ACC112 (cell line): ENCODE measurements around the gene SPRR1A.

ENCODE experiments used
- H2AFZ ChIP-seq: fragments of 200-600 bp; sonication (generic); one replicate; pipeline ENCODE4 v1.6.0; 2017; ENCODE audit warnings: antibody characterized with exemption, low read length; ENCODE audit not compliant: unreplicated experiment
- H3K27ac ChIP-seq: fragments of 200-600 bp; sonication (generic); 2 replicates; pipeline ENCODE4 v1.5.1; 2014; ENCODE audit warnings: low read depth, mild to moderate bottlenecking, antibody characterized with exemption, low read length, moderate library complexity
- H3K27me3 ChIP-seq: fragments of 200-600 bp; sonication (generic); 2 replicates; pipeline ENCODE4 v1.6.1; 2014; ENCODE audit warnings: mild to moderate bottlenecking, antibody characterized with exemption, low read length, moderate library complexity, mixed read lengths; ENCODE audit not compliant: insufficient read depth
- H3K36me3 ChIP-seq: fragments of 200-600 bp; sonication (generic); 2 replicates; pipeline ENCODE4 v1.6.1; 2016; ENCODE audit warnings: mild to moderate bottlenecking, antibody characterized with exemption, low read length, moderate library complexity, mixed read lengths; ENCODE audit not compliant: insufficient read depth
- H3K4me1 ChIP-seq: fragments of 200-600 bp; sonication (generic); one replicate; pipeline ENCODE4 v1.6.1; 2016; ENCODE audit warnings: low read length, mixed read lengths; ENCODE audit not compliant: insufficient read depth, unreplicated experiment, control insufficient read depth
- H3K4me3 ChIP-seq: fragments of 200-600 bp; sonication (generic); 2 replicates; pipeline ENCODE4 v1.5.1; 2014; ENCODE audit warnings: mild to moderate bottlenecking, low read depth, low read length
- H3K79me2 ChIP-seq: fragments of 200-600 bp; sonication (generic); one replicate; pipeline ENCODE4 v1.6.0; 2016; ENCODE audit warnings: low read length; ENCODE audit not compliant: control insufficient read depth, unreplicated experiment, insufficient read depth

SPRR1A gene

DNA sequence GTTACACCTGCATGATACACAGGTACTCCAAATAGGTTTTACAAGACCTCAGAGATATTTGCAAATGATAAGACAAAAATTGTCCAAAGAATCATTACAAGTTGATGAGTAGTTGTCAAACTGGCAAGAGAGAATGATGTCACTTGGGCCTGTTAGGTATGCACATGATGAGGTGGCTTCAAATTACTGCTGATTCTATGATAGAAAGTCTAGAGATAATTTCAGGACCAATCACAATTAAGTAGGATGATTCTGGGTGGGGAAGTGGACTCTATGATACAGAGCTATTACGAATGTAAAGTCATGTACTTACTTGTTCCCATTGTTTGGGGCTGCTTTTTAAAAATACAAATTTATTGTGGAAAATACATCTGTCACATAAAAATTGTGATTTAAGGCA, 41.9 kb downstream of the SPRR1A start:
- Histone ChIP-seq H3K27ac (no peak overlapping the region), H3K4me1 (no peaks in the 10 kb centered on the region), H3K36me3 (no peaks in the 10 kb centered on the region), H2AFZ (no peak overlapping the region), H3K4me3 (no peak overlapping the region), H3K27me3 (no peaks in the 10 kb centered on the region), H3K79me2 (no peaks in the 10 kb centered on the region)

DNA sequence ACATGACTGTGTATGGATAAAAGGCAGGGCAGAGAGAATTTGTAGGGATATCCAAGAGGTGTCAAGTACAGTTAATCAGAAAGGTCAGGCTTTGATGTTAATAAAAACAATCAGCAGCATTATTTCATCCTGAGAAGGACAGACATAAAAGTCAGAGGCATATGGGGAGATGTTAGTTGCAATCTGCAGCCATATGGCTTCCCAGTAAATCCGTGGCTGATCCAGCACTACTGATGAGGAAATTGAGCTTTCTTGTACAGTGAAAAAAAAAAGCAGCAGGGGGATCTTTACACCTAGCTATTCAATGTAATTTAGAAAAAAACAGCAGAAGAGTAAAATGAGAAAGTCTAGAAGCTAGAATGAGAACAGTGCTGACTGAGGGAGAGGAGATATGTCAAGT, 44.9 kb downstream of the SPRR1A start:
- Histone ChIP-seq H3K27ac (no peak overlapping the region), H2AFZ (no peak overlapping the region), H3K27me3 (no peaks in the 10 kb centered on the region), H3K4me1 (no peaks in the 10 kb centered on the region), H3K79me2 (no peaks in the 10 kb centered on the region), H3K4me3 (no peak overlapping the region), H3K36me3 (no peaks in the 10 kb centered on the region)

DNA sequence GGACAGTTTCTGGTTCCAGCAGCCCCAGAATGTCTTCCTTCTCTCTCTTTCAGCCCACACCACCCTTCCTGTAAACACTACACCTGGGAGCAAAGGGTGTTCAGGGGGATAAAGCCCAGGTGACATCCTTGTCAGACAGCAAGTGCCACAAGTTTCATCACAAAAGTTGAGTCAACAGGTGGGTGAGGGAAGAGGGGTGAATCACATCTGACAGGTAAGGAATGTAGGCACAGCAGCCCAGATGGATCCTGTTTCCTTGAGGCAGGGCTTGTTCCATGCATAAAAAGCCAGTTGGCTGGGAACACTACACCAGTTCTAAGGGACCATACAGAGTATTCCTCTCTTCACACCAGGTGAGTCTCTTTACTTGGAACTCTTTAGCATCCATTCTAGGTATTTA, 47.0 kb downstream of the SPRR1A start, which contains the start of gene SPRR1B:
Gene SPRR1B (plus strand): TSS at position 309 of the 400 bp plus-strand sequence. CDS start 1,143 bp downstream, outside the sequence.
- H3K4me1 ChIP-seq = no peaks in the 10 kb centered on the region
- no peaks in the 10 kb centered on the region for H3K27me3 ChIP-seq
- no peak within 1 kb of the TSS for H3K27ac ChIP-seq
- no peak within 1 kb of the TSS for H3K4me3 ChIP-seq
- H3K79me2 ChIP-seq = no peaks in the 10 kb centered on the region
- H2AFZ ChIP-seq = no peak within 1 kb of the TSS
- no peaks in the 10 kb centered on the region for H3K36me3 ChIP-seq

DNA sequence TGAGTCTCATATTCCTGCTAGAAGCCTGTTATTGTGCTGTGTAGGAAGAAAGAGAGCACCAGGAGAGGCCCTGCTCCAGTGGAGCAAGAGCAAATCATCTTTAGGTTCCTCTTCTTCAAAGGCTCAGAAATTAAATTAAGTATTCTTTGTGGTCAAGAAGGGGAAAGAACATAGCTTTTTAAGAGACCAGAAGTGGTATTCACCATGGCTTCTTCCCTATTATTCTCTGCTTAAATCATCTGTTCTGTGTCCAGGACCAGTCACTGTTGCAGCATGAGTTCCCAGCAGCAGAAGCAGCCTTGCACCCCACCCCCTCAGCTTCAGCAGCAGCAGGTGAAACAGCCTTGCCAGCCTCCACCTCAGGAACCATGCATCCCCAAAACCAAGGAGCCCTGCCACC, 48.2 kb downstream of the SPRR1A start:
- no peak overlapping the region for H2AFZ ChIP-seq
- H3K36me3 ChIP-seq = no peaks in the 10 kb centered on the region
- no peak overlapping the region for H3K4me3 ChIP-seq

DNA sequence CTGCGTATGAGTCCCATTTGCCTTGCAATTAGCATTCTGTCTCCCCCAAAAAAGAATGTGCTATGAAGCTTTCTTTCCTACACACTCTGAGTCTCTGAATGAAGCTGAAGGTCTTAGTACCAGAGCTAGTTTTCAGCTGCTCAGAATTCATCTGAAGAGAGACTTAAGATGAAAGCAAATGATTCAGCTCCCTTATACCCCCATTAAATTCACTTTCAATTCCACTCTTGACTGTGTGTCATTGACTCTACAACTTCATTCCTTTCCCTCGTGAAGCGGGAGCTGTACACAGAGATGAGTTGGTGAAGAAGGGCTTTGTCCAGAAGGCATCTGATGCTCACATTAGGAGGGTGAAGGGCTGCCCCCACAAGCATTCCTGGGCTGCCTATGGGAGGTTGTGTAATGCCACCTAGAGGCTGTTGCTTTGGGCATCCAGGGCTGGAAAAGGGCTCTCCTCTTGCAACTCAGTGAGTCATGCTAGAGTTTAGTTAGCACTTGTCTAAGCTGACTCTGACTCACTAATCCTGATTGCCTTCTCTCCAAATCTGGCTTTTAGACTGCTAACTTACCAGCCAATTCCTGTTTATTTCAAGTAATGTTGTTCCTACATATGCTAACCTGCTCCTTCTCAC, 48.9 kb downstream of the SPRR1A start:
- no peak overlapping the region for H2AFZ ChIP-seq
- H3K79me2 ChIP-seq = no peaks in the 10 kb centered on the region
- H3K4me3 ChIP-seq = no peak overlapping the region
- no peak overlapping the region for H3K27ac ChIP-seq
- no peaks in the 10 kb centered on the region for H3K27me3 ChIP-seq
- no peaks in the 10 kb centered on the region for H3K36me3 ChIP-seq
- no peaks in the 10 kb centered on the region for H3K4me1 ChIP-seq

More for the DNA sequence above, 48.2 kb downstream of the SPRR1A start:
- H3K79me2 ChIP-seq = no peaks in the 10 kb centered on the region
- no peaks in the 10 kb centered on the region for H3K27me3 ChIP-seq
- no peak overlapping the region for H3K27ac ChIP-seq
- no peaks in the 10 kb centered on the region for H3K4me1 ChIP-seq

DNA sequence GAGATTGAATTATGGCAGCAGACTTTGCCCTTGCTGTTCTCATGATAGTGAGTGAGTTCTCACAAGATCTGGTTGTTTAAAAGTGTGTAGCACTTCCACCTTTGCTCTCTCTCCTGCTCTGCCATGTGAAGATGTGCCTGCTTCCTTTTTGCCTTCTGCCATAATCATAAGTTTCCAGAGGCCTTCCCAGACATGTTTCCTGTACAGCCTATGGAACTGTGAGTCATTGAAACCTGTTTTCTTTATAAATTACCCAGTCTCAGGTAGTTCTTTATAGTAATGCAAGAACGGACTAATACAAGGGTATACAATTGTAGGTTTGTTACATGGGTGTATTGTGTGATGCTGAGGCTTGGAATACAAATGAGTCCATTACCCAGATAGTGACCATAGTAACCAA, 51.3 kb downstream of the SPRR1A start:
- H3K36me3 ChIP-seq = no peaks in the 10 kb centered on the region
- H3K4me3 ChIP-seq = no peak overlapping the region
- H3K79me2 ChIP-seq = no peaks in the 10 kb centered on the region
- no peak overlapping the region for H3K27ac ChIP-seq
- no peak overlapping the region for H2AFZ ChIP-seq
- H3K27me3 ChIP-seq = no peaks in the 10 kb centered on the region
- H3K4me1 ChIP-seq = no peaks in the 10 kb centered on the region
